Stimulated activated naive CD8-positive, alpha-beta T cell treated with anti-CD3 and anti-CD28 coated beads, Interleukin-15, Interleukin-2, amounts not matched to agents 100 U/mL and 50 U/mL, for 24 hours (primary cell): ENCODE results near the gene HIF3A.
"Not testable (repeated sequence)": the region's sequence is repeated elsewhere in the genome, so short reads cannot be mapped to it uniquely, and the experiment has no call there.

Experiments
- ATAC-seq: fragments of 150-1000 bp; cut with Tn5 transposase; one replicate; pipeline ENCODE4 v1.10.0; 2021
- DNase-seq: peaks from one replicate; pipeline ENCODE4 v3.0.0; 2021

HIF3A gene

DNA sequence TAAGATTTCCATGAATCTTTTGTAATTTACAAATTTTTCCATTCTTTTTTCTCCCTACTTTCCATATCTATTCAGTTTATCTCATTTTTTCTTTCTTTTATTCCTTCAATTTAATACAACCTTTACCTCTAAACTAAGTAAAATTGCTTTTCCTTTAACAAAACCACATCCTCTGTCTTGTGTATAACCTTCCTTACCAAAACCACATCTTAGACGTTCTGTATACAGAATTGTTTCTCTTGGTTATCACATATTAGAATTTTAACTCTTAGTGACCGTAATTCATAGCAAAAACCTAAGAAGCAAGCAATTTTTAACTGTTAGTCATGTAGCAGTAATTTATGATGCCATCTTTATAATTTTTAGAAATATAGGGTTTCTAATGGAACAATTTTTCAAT, 65.1 kb downstream of the HIF3A start:
- no peak for ATAC-seq
- DNase-seq = no peak

DNA sequence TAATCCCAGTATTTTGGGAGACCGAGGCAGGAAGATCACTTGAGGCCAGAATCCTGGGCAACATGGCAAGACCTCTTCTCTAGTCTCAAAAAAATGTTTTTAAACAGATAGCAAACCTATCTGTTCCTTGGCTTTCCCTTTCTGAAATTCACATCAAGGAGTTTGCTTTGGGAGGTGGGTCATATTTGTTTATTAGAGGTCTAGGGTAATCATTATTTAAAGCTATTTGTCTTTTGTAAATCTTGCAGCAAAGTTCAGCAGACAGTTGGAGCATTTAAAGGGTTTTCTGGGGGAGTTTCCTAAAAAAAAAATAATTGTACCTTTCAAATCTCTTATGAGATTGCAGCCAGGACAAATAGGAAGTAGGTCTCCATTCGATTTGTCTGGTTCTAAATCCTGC, 67.5 kb downstream of the HIF3A start:
- DNase-seq = no peak
- no peak for ATAC-seq

DNA sequence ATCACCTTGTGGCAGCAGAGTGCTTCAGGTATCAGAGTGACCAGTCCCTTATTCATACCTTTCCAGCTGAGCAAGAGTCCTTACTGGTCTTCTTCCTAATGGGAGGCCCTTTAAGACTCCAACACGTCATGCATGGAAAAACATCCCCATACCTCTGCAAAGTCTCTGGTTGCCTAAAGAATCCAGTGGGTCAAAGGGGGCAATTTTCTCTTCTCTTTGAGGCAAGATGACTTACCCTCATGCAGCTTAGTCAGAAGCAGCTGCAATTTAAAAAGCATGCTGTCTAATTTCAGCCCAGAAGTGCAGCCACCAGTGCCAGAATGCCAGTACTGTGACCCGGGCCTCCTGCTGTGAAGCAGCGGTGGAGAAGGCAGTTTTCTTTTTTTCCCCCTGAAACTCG, 68.7 kb downstream of the HIF3A start:
- ATAC-seq = no peak
- no peak for DNase-seq

GRCh38 chr19:46366620-46367292, 69.9 kb downstream of the HIF3A start:
- ATAC-seq = no peak
- no peak for DNase-seq

GRCh38 chr19:46367426-46367825, 70.6 kb downstream of the HIF3A start:
- ATAC-seq (no peak), DNase-seq (no peak)

DNA sequence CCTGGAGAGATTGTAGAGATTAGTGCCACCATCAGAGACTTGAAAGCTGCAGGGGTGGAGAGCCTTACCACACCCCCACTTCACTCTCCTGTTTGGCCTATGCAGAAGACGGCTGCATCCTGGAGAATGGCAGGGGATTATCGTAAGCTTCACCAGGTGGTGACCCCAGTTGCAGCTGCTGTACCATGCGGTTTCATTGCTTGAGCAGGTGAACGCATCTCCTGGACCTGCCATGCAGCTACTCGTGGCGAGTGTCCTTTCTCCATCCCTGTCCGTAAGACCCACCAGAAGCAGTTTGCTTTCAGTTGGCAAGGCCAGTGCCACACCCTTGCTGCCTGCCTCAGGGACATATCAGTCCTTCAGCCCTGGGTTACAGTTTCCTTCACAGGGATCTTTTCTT, 71.3 kb downstream of the HIF3A start:
- ATAC-seq = no peak
- DNase-seq = no peak

DNA sequence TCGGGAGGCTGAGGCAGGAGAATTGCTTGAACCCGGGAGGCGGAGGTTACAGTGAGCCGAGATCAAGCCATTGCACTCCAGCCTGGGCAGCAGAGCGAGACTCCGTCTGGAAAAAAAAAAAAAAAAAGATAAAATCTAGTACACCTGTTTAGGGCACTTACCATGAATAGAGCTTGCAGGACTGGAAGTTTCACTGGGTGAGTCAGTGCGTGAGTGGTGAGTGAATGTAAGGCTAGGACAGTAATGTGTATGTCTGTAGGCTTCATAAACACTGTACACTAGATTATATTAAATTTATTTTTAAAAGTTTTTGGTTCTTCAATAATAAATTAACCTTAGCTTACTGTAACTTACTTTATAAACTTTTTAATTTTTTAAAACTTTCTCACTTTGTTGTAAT, 73.0 kb downstream of the HIF3A start:
- no peak for DNase-seq
- ATAC-seq = peak; percentile 39

GRCh38 chr19:46371371-46371901, 74.6 kb downstream of the HIF3A start:
- DNase-seq (no peak), ATAC-seq (peak; percentile 53)

DNA sequence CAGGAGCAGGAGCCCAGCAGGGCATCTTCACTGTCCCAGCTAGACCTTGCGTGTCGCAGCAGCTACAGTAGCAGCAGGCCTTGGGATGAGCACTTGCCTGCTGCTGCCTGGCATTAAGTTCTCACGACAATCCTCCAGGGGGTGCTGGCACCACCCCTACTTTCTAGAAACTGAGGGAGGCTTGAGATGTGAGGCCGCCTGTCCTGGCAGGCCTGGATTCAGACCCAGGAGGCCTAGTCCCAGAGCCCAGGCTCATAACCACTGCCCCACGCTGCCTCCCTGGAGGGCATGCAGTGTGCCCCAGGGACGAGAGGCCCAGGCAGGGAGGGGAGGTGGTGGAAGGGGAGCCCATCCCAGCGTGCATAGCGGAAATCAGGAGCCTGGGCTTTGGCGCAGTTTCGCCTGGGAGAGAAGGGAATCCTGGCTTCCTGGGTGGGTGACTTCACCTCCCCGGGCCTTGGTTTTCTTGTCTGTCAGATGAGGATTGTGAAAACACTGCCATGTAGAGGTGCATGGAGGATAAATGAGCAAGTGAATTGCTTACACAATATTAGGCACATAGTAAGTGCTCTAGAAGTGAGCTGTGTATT, 76.2 kb downstream of the HIF3A start:
- ATAC-seq = no peak
- DNase-seq = no peak

GRCh38 chr19:46373491-46374359, 76.9 kb downstream of the HIF3A start:
- no peak for DNase-seq
- ATAC-seq = no peak

GRCh38 chr19:46374536-46375475, 78.0 kb downstream of the HIF3A start:
- ATAC-seq = no peak
- DNase-seq = no peak

DNA sequence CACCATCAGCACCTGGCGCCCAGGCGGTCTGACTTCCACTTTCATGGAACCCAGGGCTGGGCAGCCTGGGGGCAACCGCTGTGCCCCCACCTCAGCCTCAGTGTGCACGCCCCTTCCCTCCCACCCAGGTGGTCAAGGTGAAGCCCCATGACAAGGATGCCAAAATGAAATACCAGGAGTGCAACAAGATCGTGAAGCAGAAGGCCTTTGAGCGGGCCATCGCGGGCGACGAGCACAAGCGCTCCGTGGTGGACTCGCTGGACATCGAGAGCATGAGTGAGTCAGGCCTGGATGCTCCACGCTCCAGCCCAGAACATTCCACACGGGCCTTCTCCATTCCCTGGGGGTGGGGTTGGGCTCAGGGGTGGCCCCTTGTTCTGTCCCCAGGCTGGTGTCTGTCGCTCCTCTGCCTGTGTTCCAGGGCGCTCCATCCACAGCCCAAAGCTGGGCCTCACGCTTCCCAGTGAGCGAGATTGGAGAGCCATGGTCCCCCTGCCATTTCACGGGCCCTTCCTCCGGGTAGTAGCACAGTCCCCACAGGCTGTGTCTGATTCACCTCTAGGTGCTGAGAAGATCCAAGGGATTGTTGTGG, 78.7 kb downstream of the HIF3A start:
- not testable (repeated sequence) for DNase-seq, ATAC-seq

- no peak for DNase-seq
- no peak for ATAC-seq
Observed at GRCh38 chr19:46376241-46377153, 79.7 kb downstream of the HIF3A start.

GRCh38 chr19:46378268-46378667, 81.4 kb downstream of the HIF3A start:
- DNase-seq = no peak

DNA sequence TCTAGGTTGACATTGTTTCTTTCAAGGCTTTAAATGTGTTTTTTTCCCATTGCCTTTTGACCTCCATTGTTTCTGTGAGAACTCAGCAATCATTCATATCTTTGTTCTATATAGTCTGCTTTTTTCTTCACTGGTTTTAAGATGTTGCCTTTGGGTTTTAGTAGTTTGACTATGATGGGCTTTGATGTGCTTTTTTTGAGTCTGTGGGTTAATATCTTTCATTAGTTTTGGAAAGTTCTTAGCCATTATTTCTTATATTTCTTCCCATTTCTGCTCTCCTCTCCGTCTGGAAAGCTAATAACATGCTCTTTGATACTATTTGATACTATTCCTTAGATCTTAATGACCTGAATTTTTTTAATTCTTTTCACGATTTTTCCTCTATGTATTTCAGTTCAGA, 83.8 kb downstream of the HIF3A start:
- DNase-seq (no peak), ATAC-seq (no peak)

More at GRCh38 chr19:46378268-46378667, 81.4 kb downstream of the HIF3A start:
- no peak for ATAC-seq

- ATAC-seq (no peak), DNase-seq (no peak)
Observed at GRCh38 chr19:46381346-46381745, 84.5 kb downstream of the HIF3A start.

DNA sequence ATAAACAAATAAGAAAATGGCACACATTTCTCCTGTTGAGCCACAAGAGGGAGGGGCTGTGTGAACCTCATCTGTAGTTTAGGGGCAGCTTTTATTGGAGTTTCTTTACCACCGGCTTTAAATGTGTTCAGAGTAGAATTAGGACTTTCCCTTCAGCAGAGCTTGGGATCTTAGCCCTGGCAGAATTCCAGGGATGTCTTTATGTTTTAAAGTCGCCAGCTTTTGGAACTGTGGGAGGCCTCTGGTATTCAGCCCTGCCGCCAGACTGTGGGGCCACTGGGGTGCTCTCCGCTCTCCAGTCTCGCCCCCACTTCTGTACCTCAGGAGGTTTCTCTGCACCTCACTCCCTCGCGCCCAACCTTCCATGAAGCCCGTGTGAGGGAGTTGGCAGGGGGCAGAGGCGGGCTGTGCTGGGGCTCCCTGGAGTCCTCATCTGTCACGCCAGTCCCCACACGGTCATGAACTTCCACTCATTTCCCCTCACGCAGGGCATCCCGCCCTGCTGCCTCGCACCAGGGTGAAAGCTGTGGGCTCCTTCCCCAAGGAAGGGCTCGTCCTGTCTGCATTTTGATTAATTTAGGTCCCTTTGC, 85.0 kb downstream of the HIF3A start:
- no peak for DNase-seq
- ATAC-seq = no peak

- no peak for ATAC-seq
- DNase-seq = no peak
Observed at GRCh38 chr19:46383171-46383815, 86.5 kb downstream of the HIF3A start.

DNA sequence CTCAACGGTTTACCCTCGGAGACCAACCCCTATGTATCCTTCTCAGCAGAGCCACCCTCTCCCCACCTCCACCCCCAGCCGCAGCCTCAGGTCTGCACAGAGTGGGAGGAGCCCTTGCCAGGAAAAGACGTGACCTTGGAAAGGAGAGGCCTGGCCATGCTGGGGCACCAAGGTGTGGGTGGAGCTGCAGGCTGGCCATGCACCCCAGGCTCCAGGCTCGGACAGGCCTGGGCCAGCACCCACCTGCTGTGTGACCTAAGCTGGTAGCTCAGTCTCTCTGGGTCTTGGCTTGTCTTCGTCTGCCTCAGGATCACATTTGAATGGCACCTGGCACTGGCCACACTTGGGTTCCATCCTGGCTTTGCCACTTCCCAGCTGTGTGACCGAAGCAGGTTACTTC, 87.0 kb downstream of the HIF3A start:
- ATAC-seq = no peak
- DNase-seq = no peak
